Measurements from ENCODE around the gene ARHGAP22.

The ARHGAP22 gene

DNA sequence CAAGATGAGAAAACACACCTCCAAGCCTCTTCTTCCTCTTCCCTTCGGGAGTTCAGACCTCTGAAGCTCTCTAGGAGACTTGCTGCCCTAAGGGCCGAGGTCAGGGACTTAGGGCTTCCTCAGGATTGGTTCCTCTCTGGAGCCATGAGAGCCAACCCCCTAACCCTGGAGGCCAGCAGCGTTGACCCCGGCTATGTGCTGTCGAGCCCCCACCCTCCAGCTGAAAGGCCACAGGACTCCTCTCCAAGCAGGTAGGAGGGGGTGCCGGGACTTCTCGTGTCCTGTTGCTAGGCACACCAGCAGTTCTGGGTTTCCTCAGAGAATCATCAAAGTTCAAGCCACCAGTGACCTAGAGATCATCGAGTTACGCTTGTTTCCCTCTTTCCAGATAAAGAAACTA, 87.4 kb downstream of the ARHGAP22 start:
- no peak for FAIRE-seq
- no peak for DNase-seq (ENCODE audit: insufficient read length, low spot score)

DNA sequence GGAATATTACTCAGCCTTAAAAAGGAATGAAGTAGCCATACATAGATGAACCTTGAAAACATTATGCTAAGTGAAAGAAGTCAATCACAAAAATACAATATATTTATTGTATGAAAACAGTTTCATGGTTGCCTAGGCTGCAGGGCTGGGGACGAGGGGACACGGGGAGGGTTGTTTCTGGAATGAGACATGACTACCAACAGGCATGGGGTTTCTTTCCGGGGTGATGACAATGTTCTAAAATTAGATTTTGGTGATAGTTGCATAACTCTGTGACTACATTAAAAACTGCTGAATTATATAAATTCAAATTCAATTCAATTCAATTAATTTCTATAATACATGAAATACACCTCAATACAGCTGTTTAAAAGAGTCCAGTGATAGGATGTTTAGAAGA, 88.0 kb downstream of the ARHGAP22 start:
- DNase-seq (ENCODE audit: insufficient read length, low spot score) (no peak), FAIRE-seq (no peak)

DNA sequence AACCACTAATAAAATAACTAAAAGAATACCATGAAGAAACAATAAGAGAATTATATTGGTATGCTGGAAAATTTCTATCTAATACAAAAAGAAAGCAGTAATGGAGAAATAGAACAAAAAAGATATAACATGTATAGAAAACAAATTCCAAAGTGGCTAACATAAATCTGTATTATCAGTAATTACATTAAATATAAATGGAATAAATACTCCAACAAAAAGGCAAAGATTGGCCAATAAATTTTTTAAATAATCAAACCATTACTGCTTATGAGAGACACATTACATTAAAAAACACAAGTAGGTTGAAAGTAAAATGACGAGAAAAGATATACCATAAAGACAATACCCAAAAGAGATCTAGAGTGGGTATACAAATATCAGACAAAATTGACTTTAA, 90.0 kb downstream of the ARHGAP22 start:
- FAIRE-seq (no peak), DNase-seq (ENCODE audit: insufficient read length, low spot score) (no peak)

DNA sequence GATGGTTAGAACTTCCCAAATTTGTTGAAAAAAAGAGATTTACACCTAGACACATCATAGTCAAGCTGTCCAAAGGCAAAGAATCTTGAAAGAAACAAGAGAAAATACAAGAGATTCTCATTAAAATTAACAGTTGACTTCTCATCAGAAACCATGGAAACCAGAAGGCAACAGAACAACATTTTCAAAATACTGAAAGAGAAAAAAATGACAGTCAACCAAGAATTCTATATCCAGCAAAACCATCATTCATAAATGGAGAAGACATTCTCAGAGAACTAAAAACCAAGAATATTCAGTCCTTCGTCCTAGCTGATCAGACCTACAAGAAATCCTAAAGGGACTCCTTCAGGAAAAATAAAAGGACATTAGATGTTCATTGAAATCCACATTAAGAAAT, 90.6 kb downstream of the ARHGAP22 start:
- DNase-seq (ENCODE audit: insufficient read length, low spot score) (no peak), FAIRE-seq (no peak)

DNA sequence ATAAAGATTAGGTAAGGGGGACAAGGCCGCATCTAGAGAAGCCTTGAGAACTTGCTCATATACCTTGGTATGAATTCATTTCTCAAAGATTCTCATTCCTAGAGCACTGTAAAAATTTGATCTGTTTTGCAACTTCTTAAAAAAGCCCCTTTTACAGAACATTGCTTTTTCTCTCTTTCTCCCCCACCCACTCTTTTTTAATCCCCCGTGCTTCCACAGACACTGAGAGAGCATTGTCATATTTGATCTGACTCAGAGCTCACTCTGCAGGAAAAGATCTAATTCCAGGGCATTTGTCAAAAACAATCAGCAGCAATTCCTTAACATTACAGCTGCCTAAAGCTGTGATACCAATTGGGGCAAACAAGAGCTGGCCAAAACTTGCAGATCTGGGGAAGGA, 92.0 kb downstream of the ARHGAP22 start:
- DNase-seq (ENCODE audit: insufficient read length, low spot score) (no peak), FAIRE-seq (no peak)

DNA sequence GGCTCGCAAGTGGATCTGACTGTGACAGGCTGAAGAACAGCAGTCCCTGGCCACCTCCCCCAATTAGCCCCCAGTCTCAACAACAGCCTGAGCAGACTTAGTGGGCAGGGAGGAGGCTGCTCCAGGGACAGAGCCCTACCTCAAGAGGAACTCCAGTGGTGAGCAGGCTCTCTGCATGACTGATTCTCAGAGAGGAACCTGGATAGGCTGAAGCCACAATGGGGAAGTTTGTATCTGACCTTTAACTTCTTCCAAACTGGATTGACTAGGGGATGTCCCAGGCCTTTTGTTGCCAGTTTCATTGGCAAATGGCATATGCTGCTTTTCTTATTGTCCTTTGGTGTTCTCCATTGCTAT, 93.0 kb downstream of the ARHGAP22 start:
- DNase-seq (ENCODE audit: insufficient read length, low spot score): no peak
- no peak for FAIRE-seq

DNA sequence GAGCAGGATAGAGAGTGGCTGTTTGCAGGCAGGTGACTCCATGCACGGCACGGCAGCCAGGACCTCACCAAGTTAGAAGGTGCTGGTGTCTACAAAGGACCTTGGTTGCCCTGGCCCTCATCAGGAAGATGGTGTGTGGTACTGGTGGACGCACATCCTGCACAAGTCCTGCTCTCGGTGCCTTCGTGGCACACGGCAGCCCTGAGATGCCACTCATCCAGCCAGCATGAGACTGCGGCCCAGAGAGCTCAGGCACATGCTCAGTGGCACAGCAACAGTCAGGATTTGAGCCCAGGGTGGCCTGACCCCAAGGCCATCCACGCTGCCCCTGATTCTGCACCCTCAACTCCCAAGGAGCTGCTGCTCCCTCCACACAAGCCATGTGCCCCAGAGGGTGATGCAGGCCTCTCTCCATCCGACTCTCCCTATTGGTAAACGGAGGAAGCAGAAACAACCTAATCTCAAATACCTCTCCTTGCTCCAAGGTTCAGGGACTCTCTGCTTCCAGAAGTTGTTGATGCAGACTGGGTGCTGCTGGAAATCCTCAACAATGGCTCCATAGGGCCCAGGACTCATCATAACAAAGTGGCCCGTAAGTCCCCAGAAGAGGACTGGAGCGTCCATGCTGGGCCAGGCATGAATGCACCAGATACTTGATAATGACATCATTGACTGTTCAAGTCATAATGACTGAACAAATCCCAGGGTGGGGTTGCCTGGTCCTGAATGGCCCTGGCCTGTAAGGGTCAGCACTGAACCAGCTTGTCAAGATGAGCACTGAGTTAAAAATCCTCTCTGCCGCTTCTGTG, 93.6 kb downstream of the ARHGAP22 start:
- DNase-seq (ENCODE audit: insufficient read length, low spot score): no peak
- no peak for FAIRE-seq

DNA sequence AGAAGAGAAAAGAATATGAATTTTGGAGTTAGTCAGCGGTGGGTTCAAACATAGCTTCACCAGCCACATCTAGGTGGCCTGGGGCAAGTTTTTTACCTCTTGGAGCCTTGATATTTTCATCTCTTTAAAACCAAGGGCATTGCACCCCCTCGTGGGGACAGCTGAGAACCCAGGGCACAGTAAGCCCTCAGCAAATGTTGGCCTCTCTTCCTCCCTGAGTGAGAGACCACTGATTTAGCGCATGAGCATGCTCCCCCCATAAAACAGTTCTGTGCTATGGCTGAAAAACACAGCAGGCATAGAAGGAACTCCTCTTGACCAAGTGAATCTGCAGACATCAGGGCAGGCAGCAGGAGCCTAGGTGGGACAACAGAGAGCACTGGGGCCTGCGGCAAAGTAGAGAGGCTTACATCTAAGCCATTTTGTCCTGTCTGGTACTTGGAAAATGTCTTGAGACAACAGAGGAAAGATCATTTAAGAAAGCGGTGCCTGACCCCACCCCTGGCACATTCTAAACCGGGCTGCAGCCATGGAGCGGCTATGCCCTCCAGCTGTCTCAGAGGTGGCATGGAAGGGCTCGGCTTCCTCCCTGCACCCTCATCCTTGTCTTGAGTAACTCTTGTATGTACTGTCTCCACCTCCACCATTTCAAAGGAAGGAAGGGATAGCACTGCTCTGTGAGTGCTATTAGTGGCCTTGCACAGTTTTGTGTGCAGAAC, 94.7 kb downstream of the ARHGAP22 start:
- DNase-seq (ENCODE audit: insufficient read length, low spot score) (no peak), FAIRE-seq (no peak)

DNA sequence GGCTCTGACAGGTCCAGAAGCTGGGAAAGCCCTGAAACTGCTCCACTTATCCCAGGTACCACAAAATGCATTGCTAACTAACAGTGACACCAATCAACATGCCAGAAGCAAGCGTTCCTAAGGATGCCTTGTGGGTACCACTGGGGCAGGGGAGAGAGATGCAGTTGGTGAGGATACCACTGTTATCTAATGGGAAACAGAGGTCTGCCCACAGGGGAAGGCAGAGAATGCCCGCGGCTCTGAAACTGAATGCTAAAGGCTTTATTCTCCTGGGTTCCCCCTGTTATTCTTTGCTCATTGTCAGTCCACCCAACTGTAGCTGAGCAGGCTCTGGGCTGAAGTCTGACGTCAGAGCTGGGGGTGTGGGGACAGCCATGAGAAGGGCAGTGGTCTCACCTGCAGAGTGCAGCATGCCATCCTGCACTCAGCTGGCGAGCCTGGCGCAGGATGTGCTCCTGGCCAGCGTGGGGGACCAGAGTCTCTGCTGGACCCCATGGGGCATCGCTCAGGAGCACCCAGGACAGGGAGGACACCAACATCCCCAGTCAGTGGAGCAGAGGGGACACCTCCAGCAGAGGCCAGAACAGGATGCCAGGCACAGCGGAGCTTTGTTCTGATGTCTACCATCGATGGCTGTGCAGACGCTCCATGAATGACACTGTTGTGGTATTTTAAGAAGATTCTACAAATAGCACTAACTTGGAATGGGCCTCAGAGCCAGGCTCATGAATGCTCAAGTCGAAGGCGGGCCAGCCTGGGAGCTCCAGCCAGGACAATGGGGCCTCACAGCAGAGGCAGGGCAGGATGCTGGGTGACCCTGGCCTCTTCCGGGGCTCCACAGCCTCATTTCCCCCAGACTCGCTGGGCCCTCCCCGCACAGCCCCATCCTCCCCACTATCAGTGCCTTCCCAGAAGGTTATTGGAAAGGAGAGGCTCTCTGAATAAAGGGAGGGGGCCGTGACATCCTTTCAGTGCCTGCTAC, 95.8 kb downstream of the ARHGAP22 start:
- FAIRE-seq: no peak

DNA sequence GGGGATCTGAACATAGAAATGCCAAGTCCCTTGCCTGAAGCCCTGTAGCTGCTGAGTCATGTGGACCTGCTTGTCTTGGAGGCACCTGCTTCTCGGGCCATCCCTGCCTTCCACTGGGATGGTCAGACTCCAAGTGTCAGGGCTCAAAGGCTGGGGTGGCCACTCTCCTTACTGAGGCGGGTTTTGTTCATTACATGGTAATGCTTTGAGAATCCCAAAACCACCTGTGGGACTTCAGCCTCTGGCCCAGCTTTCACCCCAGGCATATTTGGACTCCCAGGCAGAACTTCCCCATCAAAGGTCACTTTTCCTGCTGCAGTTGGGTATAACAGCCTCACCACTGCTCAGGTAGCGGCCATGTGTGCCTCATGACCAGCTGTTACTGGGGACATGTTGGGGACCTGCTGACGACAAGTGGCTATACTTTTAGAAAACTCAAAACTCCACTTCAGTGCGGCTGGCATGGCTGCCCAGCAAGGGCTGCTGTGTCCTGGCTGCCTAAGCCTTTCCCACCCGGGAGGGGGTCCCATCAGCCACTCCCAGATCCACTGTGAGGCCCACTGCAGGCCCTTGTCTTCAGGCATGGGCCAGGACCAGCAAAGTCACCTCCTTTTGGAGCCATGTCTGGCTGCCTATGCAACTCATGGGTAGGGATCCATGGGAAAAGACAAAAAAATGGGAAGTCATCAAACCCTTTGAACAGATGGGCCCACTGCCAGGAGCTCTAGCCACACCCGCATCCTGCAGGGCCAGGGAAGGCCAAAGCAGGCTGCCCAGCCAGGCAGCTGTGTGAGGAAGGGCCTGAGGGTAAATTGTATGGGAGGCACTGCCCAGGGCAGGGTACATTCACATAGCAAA, 96.7 kb downstream of the ARHGAP22 start:
- FAIRE-seq (no peak), DNase-seq (ENCODE audit: insufficient read length, low spot score) (no peak)

More for the DNA sequence above, 95.8 kb downstream of the ARHGAP22 start:
- no peak for DNase-seq (ENCODE audit: insufficient read length, low spot score)

DNA sequence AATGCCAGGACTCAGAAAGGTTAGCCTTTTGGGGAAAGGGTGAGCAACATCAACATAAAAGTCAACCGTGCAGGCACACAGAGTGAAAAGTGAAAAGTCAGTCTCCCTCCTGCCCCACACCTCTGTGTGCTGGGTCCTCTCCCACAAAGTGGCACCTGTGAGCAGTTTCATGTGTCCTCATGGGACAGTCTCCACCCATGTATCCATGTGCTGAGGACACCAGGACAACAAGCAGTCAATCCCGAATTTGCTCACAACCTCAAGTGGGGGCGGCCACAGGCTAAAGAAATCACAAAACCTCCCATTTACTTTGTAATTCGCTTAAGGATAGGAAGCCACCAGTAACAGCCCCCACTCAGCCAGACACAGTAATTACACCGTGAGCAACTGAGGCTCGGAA, 97.4 kb downstream of the ARHGAP22 start:
- FAIRE-seq (no peak), DNase-seq (ENCODE audit: insufficient read length, low spot score) (no peak)

DNA sequence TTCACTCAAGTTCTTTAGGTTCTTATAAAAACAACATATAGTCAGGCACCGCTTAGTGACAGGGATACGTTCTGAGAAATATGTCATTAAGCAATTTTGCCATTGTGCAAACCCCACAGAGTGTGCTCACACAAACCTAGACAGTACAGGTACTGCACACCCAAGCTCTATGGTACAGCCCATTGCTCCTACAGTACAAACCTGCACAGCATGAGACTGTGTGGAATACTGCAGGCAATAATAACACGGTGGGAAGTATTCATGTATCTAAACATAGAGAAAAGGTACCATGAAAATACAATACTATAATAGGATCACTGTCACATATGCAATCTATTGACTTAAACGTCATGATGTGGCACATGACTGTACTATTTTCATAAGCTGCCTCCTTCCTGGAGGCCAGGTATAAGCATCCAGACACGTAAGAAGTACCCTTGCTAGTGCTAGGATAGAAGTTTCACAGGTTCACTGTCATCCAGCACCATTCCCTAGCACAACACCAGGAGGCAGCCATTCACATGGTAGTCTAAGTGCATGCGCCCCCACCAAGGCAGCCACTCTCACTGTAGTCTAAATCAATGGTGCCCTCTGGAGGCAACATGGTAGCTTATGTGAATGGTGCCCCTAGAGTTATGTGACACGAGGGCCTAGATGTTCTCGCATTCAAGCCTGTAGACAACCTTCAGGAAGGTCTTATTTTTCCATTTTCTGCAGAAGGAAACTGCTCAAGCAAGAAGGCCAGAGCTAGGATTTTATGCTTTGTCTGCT, 98.5 kb downstream of the ARHGAP22 start:
- DNase-seq (ENCODE audit: insufficient read length, low spot score): no peak
- no peak for FAIRE-seq

DNA sequence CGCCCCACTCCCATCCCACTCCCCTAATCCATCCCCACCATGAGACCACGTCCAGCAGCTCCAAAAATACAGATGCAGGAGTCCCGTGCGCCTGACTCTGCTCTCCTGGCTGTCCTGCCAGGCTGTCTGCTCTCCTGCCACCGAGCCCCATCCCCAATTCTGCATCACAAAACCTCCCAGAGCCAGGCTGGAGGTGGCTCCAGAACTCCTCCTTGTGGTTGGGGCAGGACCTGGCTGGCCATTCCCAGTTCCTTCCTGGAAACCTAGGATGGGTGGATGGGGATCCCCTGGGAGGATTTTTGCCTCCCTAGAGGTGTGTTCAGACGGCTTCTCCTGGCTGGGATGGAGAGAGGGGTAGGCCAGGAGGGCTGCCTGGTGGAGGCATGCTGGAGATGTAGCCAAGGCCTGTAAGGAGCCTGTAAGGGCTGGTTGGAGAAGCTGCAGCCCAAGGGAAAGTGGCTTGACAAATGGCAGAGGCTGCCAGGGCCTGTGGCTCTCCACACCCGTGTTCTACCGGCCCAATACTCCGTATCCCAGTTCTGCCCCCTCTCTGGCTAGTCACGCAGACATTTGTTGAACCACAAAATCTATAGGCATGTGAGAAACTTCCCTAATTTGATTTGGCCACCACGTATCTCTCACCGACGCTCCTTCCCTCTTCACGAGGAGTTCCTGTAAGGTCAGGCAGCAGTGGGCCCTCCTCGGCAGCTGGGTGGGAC, 99.3 kb downstream of the ARHGAP22 start:
- FAIRE-seq (no peak), DNase-seq (ENCODE audit: insufficient read length, low spot score) (no peak)

DNA sequence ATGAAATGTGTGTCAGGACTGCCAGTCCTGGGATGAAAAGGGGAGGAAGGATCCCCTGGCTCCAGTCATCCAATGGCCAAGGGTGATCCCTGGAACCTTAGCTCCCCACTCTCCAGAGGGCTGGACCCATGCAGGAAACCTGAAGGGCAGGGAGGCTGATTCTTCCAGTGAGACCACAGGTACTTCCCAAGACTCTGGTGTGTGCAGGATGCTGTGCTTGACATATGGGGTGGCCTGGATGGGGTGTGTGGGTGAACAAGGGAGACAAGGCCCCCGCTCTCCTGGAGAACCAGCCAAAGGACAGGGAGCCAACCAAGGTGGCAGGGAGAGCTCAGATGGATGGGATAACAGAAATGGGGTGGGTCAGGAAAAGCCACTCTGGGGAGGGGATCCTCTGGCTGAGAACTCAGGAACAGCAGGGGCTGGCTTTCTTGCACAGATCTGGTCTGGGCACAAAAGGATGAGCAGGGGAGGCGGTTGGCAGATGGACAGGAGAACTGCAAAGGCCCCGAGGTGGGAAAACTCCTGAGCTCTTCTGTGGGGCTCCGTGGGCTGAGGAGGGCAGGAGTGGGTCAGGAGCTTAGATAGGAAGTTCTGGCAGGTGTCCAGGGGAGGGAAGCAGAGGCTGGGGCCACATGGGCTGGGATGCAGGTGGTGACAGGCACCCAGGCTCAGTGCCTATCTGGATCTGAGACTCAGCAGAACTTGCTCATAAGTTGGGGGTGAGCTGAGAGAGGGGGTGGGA, 100.6 kb downstream of the ARHGAP22 start:
- FAIRE-seq: no peak

DNA sequence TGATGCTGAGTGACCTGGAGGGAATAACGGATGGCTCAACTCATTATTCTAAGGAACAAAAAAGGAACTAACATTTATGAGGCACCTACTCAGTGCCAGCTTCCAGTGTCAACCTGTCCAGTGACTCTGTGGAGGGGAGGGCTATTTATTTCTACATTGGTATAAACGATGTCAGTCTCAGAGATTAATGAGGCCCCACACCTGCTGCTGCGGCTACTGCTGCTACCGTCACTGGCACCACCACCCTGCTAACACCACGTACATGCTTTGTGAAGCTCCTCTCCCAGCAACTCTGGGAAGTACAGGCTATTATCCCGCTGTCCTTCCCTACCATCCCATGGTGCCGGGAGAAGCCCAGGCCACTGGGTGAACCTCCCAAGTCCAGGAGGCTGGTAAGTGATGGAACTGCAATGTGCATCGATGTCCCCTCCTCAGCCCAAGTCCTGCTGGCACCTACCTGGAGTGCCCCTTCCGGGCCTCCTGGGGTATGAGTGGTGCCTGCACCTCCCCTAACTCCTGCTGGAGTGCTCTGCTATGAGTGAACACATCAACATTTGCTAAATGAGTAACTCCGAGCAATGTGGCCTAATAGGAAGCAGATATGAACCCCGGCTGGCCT, 101.5 kb downstream of the ARHGAP22 start:
- FAIRE-seq (no peak), DNase-seq (ENCODE audit: insufficient read length, low spot score) (no peak)

More for the DNA sequence above, 100.6 kb downstream of the ARHGAP22 start:
- DNase-seq (ENCODE audit: insufficient read length, low spot score): no peak

DNA sequence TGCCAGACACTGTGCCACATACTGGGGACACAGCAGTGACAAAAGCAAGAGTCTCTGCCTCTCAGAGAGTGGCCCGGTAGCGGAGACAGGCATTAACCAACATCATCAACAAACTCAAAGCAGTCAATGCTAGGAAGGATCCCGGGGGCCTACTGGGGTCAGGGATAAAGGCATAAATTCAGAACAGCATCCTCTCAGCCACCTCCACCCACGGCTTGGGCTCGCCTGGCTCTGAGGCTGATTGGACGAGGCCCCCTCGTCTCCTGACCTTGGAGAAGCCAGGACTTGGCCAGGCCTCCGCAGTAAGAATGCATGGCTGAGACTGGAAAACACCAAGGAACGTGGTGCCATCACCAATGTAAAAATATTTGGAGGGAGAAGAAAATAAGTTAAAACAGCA, 102.1 kb downstream of the ARHGAP22 start:
- DNase-seq (ENCODE audit: insufficient read length, low spot score) (no peak), FAIRE-seq (no peak)
